Neural crest cell (in vitro differentiated cells): ENCODE data around the gene NECTIN1. TPM values are rescaled to one million over a fixed set of nuclear protein-coding genes. Genes with fewer than 3 reads are reported as not detected.

Source experiments
- DNase-seq: peaks from one replicate; pipeline ENCODE4 v3.0.0; 2021; ENCODE audit warnings: low read depth, mixed read lengths, low spot score
- H3K27ac Mint-ChIP-seq: one replicate; pipeline ENCODE4 v1.8.0; 2021; ENCODE audit warnings: mild to moderate bottlenecking, mixed read lengths; ENCODE audit not compliant: unreplicated experiment
- H3K27me3 Mint-ChIP-seq: 2 replicates; pipeline ENCODE4 v1.8.0; 2021; ENCODE audit warnings: low read depth, mild to moderate bottlenecking, mixed read lengths
- H3K36me3 Mint-ChIP-seq: 2 replicates; pipeline ENCODE4 v1.8.0; 2021; ENCODE audit warnings: low read depth, mild to moderate bottlenecking, mixed read lengths
- H3K4me1 Mint-ChIP-seq: 2 replicates; pipeline ENCODE4 v1.8.0; 2021; ENCODE audit warnings: mixed read lengths
- H3K4me3 Mint-ChIP-seq: one replicate; pipeline ENCODE4 v1.8.0; 2021; ENCODE audit warnings: mild to moderate bottlenecking, mixed read lengths
- H3K9me3 Mint-ChIP-seq: 2 replicates; pipeline ENCODE4 v1.8.0; 2021; ENCODE audit warnings: mixed read lengths
- total RNA-seq: library from RNA; stranded (reverse); gene quantifications from 2 replicates; pipeline ENCODE4 v1.2.1, GENCODE V29; 2021
- TF ChIP-seq, protein P1 (sequence below): fragments of 200-600 bp; sonication (generic); conservative IDR thresholded peaks from 2 replicates; pipeline ENCODE4 v1.5.0; 2021; ENCODE audit warnings: antibody characterized with exemption, mild to moderate bottlenecking

Gene NECTIN1
- total RNA-seq, 1 donor from 2014 or later = 49.2 TPM

DNA sequence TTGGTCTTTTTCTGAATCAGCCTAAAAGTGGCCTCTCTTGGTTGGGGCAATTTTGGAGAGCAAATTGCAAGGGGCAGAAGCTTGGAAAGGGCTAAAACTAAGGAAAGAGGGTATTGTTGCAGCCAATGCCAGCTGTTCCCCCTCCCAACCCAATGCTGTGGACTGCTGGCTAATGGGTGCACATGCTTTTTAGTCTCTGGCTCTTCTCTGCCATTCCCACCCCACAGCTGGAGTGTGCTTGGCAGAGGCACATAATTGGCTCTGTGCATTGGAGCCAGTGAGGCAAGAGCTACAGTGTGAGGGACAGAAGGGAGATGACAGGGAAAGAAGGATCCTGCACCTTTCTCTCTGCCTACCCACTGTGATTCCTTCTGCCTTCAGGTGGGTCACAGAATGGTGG is 140.0 kb downstream of the NECTIN1 start:
- Mint-ChIP-seq H3K27me3 (peaks cover 5% of the 10 kb centered on the region), H3K9me3 (no peaks in the 10 kb centered on the region), H3K4me3 (no peak overlapping the region), H3K36me3 (no peaks in the 10 kb centered on the region), H3K4me1 (peaks cover 36% of the 10 kb centered on the region), H3K27ac (no peak overlapping the region)
- TF ChIP-seq, protein P1, sequence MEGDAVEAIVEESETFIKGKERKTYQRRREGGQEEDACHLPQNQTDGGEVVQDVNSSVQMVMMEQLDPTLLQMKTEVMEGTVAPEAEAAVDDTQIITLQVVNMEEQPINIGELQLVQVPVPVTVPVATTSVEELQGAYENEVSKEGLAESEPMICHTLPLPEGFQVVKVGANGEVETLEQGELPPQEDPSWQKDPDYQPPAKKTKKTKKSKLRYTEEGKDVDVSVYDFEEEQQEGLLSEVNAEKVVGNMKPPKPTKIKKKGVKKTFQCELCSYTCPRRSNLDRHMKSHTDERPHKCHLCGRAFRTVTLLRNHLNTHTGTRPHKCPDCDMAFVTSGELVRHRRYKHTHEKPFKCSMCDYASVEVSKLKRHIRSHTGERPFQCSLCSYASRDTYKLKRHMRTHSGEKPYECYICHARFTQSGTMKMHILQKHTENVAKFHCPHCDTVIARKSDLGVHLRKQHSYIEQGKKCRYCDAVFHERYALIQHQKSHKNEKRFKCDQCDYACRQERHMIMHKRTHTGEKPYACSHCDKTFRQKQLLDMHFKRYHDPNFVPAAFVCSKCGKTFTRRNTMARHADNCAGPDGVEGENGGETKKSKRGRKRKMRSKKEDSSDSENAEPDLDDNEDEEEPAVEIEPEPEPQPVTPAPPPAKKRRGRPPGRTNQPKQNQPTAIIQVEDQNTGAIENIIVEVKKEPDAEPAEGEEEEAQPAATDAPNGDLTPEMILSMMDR = no peak
- DNase-seq = no peak
